H1 (cell line): Measurements from ENCODE around the gene ZAP70. TPM values are rescaled to one million over a fixed set of nuclear protein-coding genes. Genes with fewer than 3 reads are reported as not detected.

ENCODE experiments used
- CEBPB ChIP-seq: IDR thresholded peaks from 2 replicates; pipeline ENCODE4 v1.6.1; 2012; ENCODE audit warnings: low read depth, low read length
- POLR2A ChIP-seq, 2 experiments: IDR thresholded peaks; 1 replicate in 1 of 2; 2 replicates in 1 of 2; pipeline ENCODE4 v1.6.1; 2011; ENCODE audit warnings: low read depth in 2 of 2, low read length in 2 of 2, mild to moderate bottlenecking in 2 of 2; ENCODE audit errors: control extremely low read depth in 1 of 2
- RXRA ChIP-seq: IDR thresholded peaks from 2 replicates; pipeline ENCODE4 v1.6.1; 2011; ENCODE audit warnings: low read depth, mild to moderate bottlenecking, low read length, moderate library complexity; ENCODE audit not compliant: insufficient read depth
- SP1 ChIP-seq: IDR thresholded peaks from 2 replicates; pipeline ENCODE4 v1.6.1; 2011; ENCODE audit warnings: low read depth, low read length
- SP4 ChIP-seq: IDR thresholded peaks from 2 replicates; pipeline ENCODE4 v1.6.1; 2012; ENCODE audit warnings: low read length, inconsistent platforms
- polyA plus RNA-seq, 7 experiments: library from polyadenylated mRNA; depleted of rRNA in 3 of 7; stranded (reverse) in 5 of 7; unstranded in 2 of 7; fragments of >200 nt in 5 of 7; fragments of 200-250 nt in 2 of 7; gene quantifications; 1 replicate in 5 of 7; 2 replicates in 1 of 7; 4 replicates in 1 of 7; pipeline versions ENCODE4 v1.2.1 to v1.2.3, GENCODE V29; 2011 to 2013; ENCODE audit warnings: missing spikeins in 2 of 7, mixed read lengths in 2 of 7
- total RNA-seq: library from RNA; stranded (reverse); fragmentation: NEBNext Ultra II Directional; extraction: Animal tissue kit (Norgen Biotek cat#: 25700); gene quantifications from 2 replicates; pipeline ENCODE4 v1.2.1, GENCODE V29; 2021

Gene ZAP70
- total and polyA plus RNA-seq, 2 of the 8 experiments (the other 6 are each of a cell fraction or from before 2014, with no cell fraction given): 0.15 TPM; not detected in 1

DNA sequence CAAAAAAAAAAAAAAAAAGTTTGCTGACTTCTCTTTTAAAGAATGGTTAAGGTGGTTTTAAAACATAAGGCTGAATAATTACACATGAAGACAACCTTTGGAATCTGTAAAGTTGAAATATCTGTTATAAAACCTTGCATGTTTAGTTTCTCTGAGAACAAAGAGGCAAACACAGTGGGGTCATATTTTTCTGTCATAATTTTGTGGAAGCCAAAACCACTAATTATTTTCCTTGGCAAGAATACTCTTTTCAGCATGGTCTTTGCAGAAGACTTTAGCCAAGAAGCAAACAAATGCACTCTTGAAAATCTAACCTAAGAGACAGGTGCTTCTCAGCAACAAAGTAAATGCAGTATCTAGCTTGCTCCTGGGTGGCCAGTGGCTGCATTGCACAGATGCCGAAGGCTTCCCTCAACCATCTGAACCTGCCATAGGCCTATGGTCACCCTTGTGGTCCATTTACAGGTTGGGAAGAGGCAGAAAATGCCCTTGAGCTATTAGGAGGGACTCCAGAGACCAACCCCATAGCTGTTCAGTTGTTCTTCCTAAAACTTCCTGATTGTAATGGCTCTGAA lies 44.8 kb downstream of the ZAP70 start (continued):
- TF ChIP-seq CEBPB: no peak
- no peak for TF ChIP-seq SP1
- no peak for TF ChIP-seq POLR2A (IDR thresholded peaks at IDR 0.05; ENCODE audit: control extremely low read depth in 1 of 2, low read depth in 2 of 2, low read length in 2 of 2)
- no peak for TF ChIP-seq RXRA
- no peak for TF ChIP-seq SP4
- TF ChIP-seq, all 59 proteins: peak for 0
